ENCODE results near the gene HP1BP3.

HP1BP3 gene, protein sequence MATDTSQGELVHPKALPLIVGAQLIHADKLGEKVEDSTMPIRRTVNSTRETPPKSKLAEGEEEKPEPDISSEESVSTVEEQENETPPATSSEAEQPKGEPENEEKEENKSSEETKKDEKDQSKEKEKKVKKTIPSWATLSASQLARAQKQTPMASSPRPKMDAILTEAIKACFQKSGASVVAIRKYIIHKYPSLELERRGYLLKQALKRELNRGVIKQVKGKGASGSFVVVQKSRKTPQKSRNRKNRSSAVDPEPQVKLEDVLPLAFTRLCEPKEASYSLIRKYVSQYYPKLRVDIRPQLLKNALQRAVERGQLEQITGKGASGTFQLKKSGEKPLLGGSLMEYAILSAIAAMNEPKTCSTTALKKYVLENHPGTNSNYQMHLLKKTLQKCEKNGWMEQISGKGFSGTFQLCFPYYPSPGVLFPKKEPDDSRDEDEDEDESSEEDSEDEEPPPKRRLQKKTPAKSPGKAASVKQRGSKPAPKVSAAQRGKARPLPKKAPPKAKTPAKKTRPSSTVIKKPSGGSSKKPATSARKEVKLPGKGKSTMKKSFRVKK

DNA sequence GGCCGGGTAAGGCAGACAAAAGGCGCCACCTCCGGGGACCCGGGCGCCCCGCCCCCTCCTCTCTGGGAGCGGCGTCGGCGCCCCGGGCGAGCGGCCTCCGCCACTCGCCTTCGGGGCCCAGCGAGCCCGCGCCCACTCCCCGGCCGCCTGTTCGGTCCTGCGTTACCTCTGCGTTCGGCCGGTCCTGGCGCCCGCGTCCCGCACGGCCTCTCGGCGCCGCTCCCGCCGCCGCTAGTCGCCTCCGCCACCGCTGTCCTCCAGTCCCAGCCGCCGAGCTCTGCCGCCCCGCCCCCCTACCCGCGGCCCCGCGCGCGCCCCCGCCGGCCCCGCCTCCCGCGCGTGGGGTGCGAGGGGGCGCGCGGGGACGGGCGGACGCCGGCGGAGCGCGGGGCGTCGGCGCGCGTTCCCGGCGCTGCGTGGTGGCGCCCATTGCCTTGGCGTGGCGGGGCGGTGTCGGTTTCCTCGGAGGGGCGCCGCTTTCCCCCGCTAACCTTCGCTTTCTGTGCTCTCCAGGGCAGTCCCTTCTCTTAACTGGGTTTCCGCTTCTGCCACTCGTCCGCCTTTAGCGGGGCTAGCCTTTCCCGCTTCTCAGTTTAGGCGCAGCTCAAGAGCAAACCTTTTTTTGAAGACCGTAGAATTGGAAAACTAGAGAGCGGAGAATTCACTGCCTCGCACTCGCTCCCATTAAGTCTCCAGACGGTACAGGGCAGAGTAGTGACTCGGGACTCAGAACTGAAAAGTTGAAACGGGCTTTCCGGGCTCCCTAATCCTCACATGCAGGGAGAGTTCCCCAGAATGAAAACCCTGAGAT, at the start of gene HP1BP3:
Gene HP1BP3, minus strand, starts transcription at position 279 of the 811 bp plus-strand sequence. CDS start 6,867 bp downstream, outside the sequence.
- Histone ChIP-seq H3K79me2 (ENCODE audit: insufficient read depth, low read depth) (peaks cover 42% of the 10 kb centered on the region), H2AFZ (ENCODE audit: low read depth) (peak within 1 kb of the TSS; percentile 95), H3K9ac (peak within 1 kb of the TSS; percentile 87), H3K27me3 (ENCODE audit: insufficient read depth, low read depth) (no peaks in the 10 kb centered on the region), H3K36me3 (ENCODE audit: insufficient read depth) (no peaks in the 10 kb centered on the region), H3K4me3 (IDR thresholded peaks at IDR 0.05; ENCODE audit: insufficient read depth, low read depth, low read length) (peak within 1 kb of the TSS; percentile 59), H3K4me1 (ENCODE audit: low read depth, poor library complexity, severe bottlenecking) (peaks cover 31% of the 10 kb centered on the region), H3K4me2 (peak within 1 kb of the TSS; percentile 83), H3K27ac (peak within 1 kb of the TSS; percentile 93), H4K20me1 (ENCODE audit: insufficient read depth) (peaks cover 20% of the 10 kb centered on the region)
- TF ChIP-seq, protein P1, sequence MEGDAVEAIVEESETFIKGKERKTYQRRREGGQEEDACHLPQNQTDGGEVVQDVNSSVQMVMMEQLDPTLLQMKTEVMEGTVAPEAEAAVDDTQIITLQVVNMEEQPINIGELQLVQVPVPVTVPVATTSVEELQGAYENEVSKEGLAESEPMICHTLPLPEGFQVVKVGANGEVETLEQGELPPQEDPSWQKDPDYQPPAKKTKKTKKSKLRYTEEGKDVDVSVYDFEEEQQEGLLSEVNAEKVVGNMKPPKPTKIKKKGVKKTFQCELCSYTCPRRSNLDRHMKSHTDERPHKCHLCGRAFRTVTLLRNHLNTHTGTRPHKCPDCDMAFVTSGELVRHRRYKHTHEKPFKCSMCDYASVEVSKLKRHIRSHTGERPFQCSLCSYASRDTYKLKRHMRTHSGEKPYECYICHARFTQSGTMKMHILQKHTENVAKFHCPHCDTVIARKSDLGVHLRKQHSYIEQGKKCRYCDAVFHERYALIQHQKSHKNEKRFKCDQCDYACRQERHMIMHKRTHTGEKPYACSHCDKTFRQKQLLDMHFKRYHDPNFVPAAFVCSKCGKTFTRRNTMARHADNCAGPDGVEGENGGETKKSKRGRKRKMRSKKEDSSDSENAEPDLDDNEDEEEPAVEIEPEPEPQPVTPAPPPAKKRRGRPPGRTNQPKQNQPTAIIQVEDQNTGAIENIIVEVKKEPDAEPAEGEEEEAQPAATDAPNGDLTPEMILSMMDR (conservative IDR thresholded peaks at IDR 0.05; ENCODE audit: low read depth, low read length), result no peak

DNA sequence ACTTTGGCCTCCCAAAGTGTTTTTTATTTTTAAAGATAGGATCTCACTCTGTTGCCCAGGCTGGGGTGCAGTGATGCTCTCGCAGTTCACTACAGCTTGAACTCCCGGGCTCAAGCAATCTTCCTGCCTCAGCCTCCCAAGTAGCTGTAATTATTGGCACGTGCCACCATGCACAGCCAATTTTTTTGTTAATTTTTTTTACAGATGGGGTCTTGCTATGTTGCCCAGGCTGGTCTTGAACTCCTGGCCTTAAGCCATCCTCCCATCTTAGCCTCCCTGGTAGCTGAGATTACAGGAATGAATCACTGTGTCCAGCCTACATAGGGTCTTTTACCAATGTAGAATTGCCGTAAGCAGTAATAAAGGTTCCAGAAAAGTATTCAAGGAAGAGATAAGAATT, 49.1 kb upstream of the HP1BP3 start:
- Histone ChIP-seq H2AFZ (ENCODE audit: low read depth) (no peak overlapping the region), H3K79me2 (ENCODE audit: insufficient read depth, low read depth) (no peaks in the 10 kb centered on the region), H3K4me3 (IDR thresholded peaks at IDR 0.05; ENCODE audit: insufficient read depth, low read depth, low read length) (no peak overlapping the region), H4K20me1 (ENCODE audit: insufficient read depth) (no peaks in the 10 kb centered on the region), H3K36me3 (ENCODE audit: insufficient read depth) (no peaks in the 10 kb centered on the region), H3K27me3 (ENCODE audit: insufficient read depth, low read depth) (no peaks in the 10 kb centered on the region), H3K4me1 (ENCODE audit: low read depth, poor library complexity, severe bottlenecking) (no peaks in the 10 kb centered on the region), H3K9ac (no peak overlapping the region), H3K27ac (no peak overlapping the region), H3K4me2 (no peak overlapping the region)
- TF ChIP-seq, protein P1 (conservative IDR thresholded peaks at IDR 0.05; ENCODE audit: low read depth, low read length), result no peak

DNA sequence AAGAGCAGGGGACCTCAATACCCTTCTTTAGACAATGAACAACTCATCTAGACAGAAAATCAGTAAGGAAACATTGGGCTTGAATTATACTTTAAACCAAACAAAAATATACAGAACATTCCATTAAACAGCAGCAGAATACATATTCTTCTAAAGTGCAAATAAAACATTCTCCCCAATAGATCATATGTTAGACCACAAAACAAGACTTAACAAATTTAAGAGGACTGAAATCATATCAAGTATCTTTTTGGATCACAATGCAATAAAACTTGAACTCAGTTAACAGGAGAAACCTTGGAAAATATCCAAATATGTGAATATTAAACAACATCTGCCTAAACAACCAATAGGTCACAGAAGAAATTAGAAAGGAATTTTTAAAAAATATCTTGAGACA, 47.7 kb upstream of the HP1BP3 start:
- no peak overlapping the region for H3K27ac ChIP-seq
- no peaks in the 10 kb centered on the region for H3K4me1 ChIP-seq (ENCODE audit: low read depth, poor library complexity, severe bottlenecking)
- H3K9ac ChIP-seq, result no peak overlapping the region
- H3K79me2 ChIP-seq (ENCODE audit: insufficient read depth, low read depth), result no peaks in the 10 kb centered on the region
- no peaks in the 10 kb centered on the region for H4K20me1 ChIP-seq (ENCODE audit: insufficient read depth)
- no peaks in the 10 kb centered on the region for H3K27me3 ChIP-seq (ENCODE audit: insufficient read depth, low read depth)
- H3K4me2 ChIP-seq, result no peak overlapping the region
- H2AFZ ChIP-seq (ENCODE audit: low read depth), result no peak overlapping the region
- TF ChIP-seq, protein P1 (conservative IDR thresholded peaks at IDR 0.05; ENCODE audit: low read depth, low read length), result no peak
- H3K36me3 ChIP-seq (ENCODE audit: insufficient read depth), result no peaks in the 10 kb centered on the region
- H3K4me3 ChIP-seq (IDR thresholded peaks at IDR 0.05; ENCODE audit: insufficient read depth, low read depth, low read length), result no peak overlapping the region

DNA sequence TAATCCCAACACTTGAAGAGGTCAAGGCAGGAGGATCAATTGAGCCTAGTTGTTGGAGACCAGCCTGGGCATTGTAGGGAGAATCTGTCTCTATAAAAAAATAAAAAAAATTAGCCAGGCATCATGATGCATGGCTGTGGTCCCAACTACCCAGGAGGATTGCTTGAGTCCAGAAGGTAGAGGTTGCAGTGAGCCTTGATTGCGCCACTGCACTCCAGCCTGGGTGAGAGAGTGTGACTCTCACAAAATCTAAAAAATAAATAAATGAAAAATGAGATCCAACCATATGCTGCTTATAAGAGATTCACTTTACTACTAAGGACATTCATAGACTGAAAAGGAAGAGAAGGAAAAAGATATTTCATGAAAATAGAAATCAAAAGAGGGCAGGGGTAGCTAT, 47.1 kb upstream of the HP1BP3 start:
- Histone ChIP-seq H3K27ac (no peak overlapping the region), H3K4me2 (no peak overlapping the region), H4K20me1 (ENCODE audit: insufficient read depth) (no peaks in the 10 kb centered on the region), H3K9ac (no peak overlapping the region), H3K79me2 (ENCODE audit: insufficient read depth, low read depth) (no peaks in the 10 kb centered on the region), H2AFZ (ENCODE audit: low read depth) (no peak overlapping the region), H3K4me1 (ENCODE audit: low read depth, poor library complexity, severe bottlenecking) (no peaks in the 10 kb centered on the region), H3K4me3 (IDR thresholded peaks at IDR 0.05; ENCODE audit: insufficient read depth, low read depth, low read length) (no peak overlapping the region), H3K27me3 (ENCODE audit: insufficient read depth, low read depth) (no peaks in the 10 kb centered on the region), H3K36me3 (ENCODE audit: insufficient read depth) (no peaks in the 10 kb centered on the region)
- TF ChIP-seq, protein P1 (conservative IDR thresholded peaks at IDR 0.05; ENCODE audit: low read depth, low read length), result no peak

Measured in KMS-11 (cell line).